Fibroblast of pulmonary artery (primary cell): ENCODE data around the gene C4orf50.

Source experiments
- DNase-seq: peaks from one replicate; pipeline ENCODE4 v3.0.0-alpha.2; 2010; ENCODE audit warnings: low read depth
- H3K4me3 ChIP-seq: replicated peaks from 2 replicates; pipeline ENCODE4 v1.5.1; 2011; ENCODE audit warnings: low read depth, mild to moderate bottlenecking, control low read depth, low read length, moderate library complexity
- CTCF ChIP-seq: IDR thresholded peaks from 2 replicates; pipeline ENCODE4 v1.5.1; 2011; ENCODE audit warnings: mild to moderate bottlenecking, control low read depth, low read length, inconsistent platforms; ENCODE audit errors: missing control alignments

C4orf50 gene

DNA sequence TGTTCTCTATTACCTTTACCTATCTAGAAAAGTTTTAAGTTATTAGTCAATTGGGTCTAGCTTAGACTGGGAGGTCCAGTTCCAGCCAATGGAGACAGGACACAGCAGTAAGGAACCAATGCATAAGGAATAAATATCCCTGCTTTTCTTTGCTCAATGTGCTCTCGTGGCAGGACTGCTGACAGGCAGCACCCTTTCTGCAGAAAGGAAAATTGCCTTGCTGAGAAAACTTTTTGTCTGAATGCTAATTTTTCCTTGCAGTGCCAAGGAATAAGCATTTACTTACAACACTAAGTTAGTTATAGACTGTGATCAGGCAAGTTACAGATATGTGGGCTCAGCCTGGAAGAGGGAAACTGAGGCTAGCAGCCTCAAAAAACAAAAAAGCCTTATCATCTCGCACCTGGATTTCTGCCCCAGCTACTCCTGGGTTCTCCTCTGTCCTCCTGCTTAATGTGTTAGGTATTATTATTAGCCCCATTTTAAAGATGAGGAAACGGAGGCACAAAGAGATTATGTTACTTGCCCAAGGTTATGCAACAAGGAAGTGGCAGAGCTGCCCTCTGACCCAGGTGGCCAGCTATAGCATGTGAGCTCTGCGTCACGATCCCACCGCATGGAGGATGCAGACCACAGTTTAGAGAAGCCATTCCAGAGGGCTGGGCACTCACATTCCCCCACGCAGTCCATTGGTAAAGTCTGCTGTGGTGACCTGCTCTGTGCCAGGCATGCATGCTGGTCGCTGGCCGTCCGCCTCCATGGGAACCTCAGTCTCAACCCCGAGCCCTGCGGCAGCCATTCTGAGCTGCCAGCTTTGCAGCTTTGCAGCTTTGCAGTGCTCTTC is 40.5 kb upstream of the C4orf50 start:
- no peak overlapping the region for H3K4me3 ChIP-seq
- TF ChIP-seq CTCF = no peak
- DNase-seq = no peak

GRCh38 chr4:6056976-6057766 is 38.9 kb upstream of the C4orf50 start:
- no peak overlapping the region for H3K4me3 ChIP-seq
- DNase-seq = no peak
- no peak for TF ChIP-seq CTCF

- no peak for TF ChIP-seq CTCF
- no peak for DNase-seq
- H3K4me3 ChIP-seq = no peak overlapping the region
Observed at GRCh38 chr4:6055436-6055835, 37.2 kb upstream of the C4orf50 start.

DNA sequence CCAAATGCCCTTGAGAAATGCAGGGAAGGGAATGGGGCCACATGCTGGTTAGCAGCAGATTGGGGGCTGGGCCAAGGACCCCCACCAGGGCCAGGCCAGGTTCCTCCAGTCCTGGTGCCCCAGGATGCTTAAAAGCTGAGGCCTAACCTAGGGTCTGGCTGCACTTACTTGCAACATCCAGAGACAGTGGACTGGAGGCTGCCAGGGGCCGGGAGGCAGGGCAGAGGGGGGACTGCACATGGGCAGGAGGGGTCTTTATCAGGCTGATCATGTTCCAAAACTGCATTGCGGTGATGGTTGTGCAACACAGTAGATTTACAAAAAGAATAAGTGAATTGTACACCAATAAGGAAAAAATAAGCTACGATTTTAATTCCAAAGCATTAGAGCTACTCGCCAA is 36.8 kb upstream of the C4orf50 start:
- DNase-seq = no peak
- no peak overlapping the region for H3K4me3 ChIP-seq
- no peak for TF ChIP-seq CTCF

- no peak for TF ChIP-seq CTCF
- DNase-seq = no peak
- H3K4me3 ChIP-seq = no peak overlapping the region
Observed at GRCh38 chr4:6054162-6054922, 36.1 kb upstream of the C4orf50 start.

DNA sequence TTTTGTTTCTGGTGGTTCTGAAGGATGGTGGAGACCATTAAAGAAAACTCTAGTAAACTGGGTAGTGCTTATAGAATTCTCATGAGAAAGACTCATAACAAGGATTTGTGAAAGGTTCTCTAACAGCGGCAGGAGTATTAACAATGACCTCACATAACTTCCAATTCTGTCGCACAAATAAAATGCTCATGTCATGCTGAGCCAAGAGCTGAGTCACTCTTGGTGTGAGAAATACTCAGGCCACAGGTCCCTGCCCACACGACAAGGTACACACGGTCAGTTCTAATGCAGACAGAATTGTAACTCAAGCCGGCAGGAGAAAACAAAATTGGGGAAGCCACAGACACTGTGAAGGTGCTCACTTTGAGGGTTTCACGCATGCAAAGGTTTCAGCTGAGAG is 34.4 kb upstream of the C4orf50 start:
- no peak for DNase-seq
- H3K4me3 ChIP-seq = no peak overlapping the region
- TF ChIP-seq CTCF = no peak
